HG02759 (cell line): ENCODE results near the gene FMO1.
"Not testable (repeated sequence)": the region's sequence is repeated elsewhere in the genome, so short reads cannot be mapped to it uniquely, and the experiment has no call there.

Experiments
- ATAC-seq: cut with Tn5 transposase; IDR thresholded peaks from one replicate; pipeline ENCODE4 v1.9.1; 2021; ENCODE audit warnings: mild to moderate bottlenecking, moderate library complexity; ENCODE audit not compliant: unreplicated experiment

Gene FMO1

DNA sequence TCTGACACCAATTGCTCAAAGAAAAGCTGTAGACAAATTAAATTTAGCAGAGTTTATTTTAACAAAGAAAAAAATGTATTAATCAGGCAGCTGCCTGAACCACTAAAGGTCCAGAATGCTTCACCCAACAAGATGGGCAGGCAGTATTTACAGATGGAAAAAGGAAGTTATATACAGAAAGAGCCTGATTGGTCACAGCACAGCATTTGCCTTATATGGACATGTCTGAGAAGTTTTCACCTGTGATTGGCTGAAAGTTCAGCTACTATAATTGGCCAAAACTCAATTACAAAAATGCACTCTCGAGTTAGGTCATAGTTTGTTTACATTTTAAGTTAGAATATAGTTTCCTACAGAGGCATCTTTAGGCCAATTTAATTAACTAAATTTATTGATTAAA lies 15.1 kb upstream of the FMO1 start:
- ATAC-seq = no peak

DNA sequence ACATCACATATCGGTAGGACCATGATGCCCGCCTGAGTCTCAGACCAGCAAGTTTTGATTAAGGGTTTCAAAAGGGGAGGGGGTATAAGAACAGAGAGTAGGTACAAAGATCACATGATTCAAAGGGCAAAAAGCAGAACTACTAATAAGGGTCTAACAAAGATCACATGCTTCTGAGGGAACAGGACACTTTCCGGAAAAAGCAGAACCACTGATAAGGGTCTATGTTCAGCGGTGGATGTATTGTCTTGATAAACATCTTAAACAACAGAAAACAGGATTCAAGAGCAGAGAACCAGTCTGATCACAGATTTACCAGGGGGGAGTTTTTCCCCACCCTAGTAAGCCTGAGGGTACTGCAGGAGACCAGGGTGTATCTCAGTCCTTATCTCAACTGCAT lies 12.1 kb upstream of the FMO1 start:
- not testable (repeated sequence) for ATAC-seq

- no peak for ATAC-seq
Observed at GRCh38 chr1:171243878-171244277, 4.4 kb upstream of the FMO1 start.

- ATAC-seq = peak; percentile 77
Observed at GRCh38 chr1:171245458-171246064, 2.7 kb upstream of the FMO1 start.

- no peak for ATAC-seq
Observed at GRCh38 chr1:171247501-171247900, 793 bp upstream of the FMO1 start.

DNA sequence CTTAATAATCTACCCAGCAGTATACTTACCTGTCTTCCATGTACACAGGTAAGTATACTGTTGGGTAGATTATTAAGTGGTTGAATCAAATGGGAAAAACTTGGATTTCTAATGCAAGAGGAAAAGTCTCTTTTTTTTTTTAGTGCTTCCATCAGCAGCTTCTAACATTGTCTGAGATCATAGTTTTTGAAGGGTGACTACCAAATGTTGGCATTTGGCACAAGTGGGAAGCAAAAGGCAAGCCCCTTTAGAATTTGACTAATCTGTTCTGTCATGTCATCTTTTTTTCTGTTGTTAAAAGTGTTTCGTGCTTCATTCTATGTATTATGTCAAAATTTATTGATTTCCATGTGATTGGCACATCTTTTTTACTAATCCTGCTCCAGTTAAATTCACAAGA lies 547 bp downstream of the FMO1 start:
- no peak for ATAC-seq

DNA sequence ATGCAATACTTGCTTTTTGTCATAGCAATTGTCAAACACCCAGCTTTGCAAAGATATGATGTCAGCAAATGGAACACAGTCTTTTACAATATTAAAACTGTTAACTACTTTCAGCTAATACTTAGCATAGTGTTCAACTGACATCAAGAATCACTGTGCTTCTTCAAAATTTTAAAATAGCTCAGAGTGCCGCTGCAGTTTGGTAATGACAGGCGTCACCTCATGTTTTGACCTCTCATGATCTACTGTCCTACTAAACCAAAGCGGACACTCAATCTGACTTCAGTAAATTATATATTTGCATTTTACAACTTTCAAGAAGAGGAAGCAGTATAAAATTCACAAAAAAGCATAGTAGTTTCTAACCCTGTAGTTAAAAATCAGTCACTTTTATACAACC lies 2.0 kb downstream of the FMO1 start:
- ATAC-seq = no peak

DNA sequence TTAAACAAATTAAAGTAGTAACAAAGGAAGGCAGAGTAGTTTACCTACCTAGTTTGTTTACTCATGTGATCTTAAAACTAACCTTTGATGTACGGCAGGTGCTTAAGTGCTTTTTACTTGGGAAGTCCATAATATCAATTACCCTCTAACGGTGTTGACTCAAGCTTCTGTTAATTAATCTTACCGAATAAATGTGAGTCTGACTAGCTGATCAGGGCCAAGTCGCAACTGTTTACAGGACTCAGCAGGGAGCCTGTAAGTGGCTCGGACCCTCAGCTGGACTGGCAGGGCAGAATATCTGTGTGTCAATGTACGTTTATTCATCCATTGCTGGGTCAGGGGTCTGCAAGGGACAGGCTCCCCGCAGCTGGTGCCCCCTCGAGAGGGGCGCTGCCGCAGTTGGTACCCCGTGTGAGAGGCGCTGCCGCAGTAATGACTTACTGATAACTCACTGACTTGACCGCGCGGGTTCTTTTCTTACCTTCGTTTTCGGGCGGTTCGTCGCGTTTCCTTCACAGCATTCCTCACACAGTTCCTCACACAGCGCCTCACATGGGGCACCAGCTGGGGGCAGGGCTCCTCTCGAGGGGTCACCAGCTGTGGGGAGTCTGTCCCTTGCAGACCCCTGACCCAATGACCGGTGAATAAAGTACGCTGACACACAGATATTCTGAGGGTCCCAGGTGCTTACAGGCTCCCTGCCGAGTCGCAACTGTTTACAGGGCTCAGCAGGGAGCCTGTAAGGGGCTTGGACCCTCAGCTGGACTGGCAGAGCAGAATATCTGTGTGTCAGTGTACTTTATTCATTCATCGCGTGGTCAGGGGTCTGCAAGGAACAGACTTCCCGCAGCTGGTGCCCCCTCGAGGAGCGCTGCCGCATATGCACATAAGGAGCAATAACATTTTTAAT lies 3.0 kb downstream of the FMO1 start:
- peak; percentile 63 for ATAC-seq

DNA sequence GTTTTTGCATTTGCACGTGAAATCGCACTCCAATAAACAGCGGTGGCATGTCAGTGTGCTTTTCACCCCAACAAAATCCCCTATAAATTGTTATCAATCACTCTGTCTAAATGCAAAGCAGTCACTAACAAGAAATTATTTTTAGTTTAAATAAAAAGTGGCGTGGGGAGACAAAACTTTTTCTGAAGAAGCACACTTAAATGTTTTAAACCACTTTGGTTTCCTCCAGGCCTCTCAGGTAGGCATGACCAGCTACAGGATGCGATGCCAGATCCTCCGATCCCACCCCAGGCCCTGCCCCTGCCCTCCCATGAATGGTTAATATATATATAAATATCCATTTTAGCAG lies 3.6 kb downstream of the FMO1 start:
- no peak for ATAC-seq

DNA sequence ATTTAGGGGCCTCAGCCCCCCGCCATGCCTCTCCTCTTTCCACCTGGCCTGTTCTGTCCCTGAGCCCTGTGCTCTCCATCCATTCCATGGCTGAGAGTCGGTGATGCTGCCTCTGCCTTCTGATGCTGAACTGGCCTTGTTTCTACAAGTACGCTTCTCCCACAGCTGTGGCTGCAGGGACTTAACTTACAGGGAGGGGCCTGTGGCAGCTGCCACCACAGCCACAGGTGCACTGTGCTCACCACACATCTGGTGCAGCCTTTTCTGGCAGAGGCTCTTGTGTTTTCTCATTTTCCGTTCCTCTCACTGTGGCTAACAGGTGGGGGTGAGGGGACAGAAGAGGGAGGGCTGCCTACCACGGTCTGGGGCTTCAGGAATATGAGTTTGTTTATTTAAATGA lies 4.2 kb downstream of the FMO1 start:
- ATAC-seq = peak; percentile 89

GRCh38 chr1:171254859-171255258 lies 6.6 kb downstream of the FMO1 start:
- no peak for ATAC-seq

DNA sequence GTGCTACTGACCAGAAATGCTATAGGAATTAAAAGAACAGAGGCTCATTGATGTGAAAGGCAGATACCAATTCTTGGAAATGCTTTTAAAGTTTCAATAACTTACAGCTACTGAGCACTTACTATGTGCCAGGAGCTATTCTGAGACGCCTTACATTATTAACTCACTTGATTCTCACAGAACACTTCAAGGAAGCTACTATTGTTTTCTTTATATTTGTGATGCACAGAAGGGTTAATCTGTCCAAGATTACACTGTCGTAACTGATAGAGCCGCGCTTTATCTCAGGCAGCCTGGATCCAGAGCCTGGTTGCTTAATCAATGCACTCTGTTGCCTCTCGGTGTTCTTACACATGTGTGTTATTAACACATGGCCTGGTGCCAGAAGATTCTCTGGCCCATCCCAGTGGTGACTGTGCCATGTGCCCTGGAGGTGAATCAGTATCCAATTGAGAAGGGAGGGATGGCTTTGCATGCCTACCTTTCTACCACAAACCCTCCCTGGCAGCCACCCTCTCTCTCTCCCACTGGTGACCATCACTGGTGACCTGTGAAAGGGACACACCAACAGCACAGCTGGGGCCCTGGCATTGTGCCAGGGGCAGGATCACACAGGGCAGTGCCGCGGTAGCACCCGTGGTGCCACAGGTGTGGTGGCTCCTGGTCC lies 8.8 kb downstream of the FMO1 start:
- ATAC-seq = no peak

GRCh38 chr1:171257607-171258076 lies 9.3 kb downstream of the FMO1 start:
- no peak for ATAC-seq

DNA sequence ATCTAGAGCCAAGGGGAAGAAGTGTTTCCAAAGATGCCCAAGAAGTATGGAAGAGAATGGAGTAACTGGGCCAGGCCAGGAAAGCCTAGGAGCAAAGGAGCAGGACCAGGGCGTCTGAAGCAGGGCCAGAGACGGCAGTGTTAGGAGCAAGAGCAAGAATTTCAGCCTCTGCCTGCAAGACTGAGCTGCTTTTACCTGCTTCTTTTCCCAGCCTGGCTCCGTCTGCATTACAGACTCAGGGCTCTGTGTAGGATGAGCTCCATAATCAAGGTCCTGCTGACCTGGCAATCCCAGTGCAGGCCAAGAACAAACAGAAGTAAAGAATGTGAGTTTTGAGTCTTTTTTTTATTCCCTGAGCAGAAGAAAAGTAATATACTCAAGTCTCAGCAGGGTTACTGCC lies 10.1 kb downstream of the FMO1 start:
- no peak for ATAC-seq

- ATAC-seq = no peak
Observed at GRCh38 chr1:171258943-171259342, 10.6 kb downstream of the FMO1 start.

- no peak for ATAC-seq
Observed at GRCh38 chr1:171261336-171261735, 13.0 kb downstream of the FMO1 start.

DNA sequence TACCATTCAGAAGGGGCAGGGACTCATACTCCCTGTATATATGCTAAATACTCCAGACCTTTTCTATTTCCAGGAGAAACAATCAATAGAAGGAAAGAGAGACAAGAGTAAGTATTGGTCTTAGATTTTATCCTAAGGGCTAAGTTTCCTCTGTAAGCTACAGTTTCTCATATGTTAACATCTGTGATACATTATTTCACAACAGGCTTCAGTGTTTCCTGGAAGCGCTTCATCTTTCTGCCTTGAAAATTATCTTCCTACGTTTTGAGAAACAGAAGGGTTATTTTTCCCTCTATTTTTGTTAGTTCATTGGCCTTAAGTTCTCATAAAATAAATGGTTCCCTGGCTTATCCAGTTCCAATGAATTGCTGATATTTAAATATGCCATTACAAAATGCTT lies 15.6 kb downstream of the FMO1 start:
- ATAC-seq = no peak

DNA sequence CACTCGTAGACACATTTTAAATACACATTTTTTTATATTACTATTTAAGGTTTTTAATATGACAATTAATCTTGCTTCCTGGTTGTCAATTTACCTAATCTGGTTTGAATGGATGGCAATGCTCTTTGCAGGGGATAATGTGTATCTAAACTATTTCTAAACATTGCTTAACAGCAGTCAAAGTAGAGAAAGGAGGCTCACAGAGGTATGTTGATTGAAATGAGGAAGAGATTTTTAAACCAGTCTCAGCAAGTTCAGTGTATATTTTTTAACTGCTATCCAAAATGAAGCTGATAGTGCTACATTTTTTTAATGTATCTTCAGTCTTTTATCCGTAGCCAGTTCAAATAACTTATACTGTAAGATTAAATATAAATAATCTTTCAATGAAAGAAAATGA lies 17.4 kb downstream of the FMO1 start:
- ATAC-seq = no peak

DNA sequence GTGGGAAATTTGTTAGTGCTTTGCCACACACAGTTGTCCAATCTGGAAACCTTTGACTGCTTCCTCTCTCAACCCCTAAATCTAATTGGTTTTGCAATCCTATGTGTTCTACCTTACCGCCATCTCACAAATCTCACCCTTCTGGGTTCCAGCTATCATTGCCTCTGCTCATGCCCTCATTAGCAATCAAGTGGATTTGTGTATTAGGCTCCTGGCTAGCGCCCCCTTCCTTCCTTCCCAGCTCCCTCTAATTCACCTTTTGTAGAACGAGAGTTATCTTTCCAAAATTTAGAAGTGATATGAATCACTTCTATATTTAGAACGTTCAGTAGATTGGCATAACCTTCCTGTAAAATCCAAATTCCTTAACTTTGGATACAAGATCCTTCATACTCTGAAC lies 18.6 kb downstream of the FMO1 start:
- ATAC-seq = no peak

- no peak for ATAC-seq
Observed at GRCh38 chr1:171267391-171267790, 19.1 kb downstream of the FMO1 start.

DNA sequence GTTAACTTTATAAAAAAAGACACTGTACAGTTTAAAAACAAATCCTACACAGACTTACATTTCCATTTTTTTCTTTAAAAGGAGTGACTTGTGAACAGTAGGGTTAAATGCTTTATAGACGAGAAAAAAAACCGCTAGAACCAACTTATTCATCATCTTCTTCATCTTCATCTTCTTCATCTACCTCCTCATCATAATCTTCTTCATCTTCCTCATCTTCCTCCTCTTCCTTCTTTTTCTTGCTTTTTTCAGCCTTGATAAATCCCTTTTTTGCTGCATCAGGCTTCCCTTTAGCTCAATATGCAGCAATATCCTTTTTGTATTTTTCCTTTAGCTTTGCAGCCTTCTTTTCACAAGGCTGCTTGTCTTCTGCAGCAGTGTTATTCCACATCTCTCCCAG lies 22.5 kb downstream of the FMO1 start:
- ATAC-seq = no peak

DNA sequence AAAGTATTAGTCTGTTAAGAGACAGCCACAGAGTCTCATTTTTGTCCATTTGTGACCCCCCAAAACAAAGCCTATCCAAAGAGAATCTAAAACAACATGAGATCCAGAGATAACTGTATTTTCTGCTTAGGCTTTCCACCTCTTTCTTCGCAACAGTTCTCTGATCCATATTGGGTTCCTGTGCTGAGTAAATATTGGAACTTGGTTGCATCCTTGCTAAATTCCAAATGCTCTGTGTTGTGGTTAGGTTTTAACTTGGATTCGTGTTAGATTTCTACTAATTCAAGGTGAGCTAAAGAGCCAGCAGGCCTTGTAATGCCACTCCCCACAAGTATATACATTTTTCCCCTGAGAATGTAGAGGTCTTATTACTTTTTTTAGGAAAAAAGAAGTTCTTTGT lies 29.2 kb downstream of the FMO1 start:
- no peak for ATAC-seq
